Heart left ventricle (tissue), 13 donors: ENCODE results near the gene PTPRS.

Source experiments
- POLR2A ChIP-seq, 2 donors: fragments of 450-650 bp; IDR thresholded peaks; one replicate each; pipeline ENCODE4 v1.6.1; 2017; ENCODE audit warnings: antibody characterized with exemption in 2 of 2, mild to moderate bottlenecking in 2 of 2, moderate library complexity in 2 of 2
- TF ChIP-seq, protein P1 (sequence below), 12 donors: fragments of 200-600 bp; sonication (generic) in 4 of 12; IDR thresholded peaks; one replicate each; pipeline versions ENCODE4 v1.5.0 to v1.8.0; 2018 to 2022; ENCODE audit warnings: antibody characterized with exemption in 12 of 12, mild to moderate bottlenecking in 5 of 12
- donor health status: ischemic (EF 13 %, LVEDD 7.1; RV severe dilation, severe dysfunction).
- donor health status: DM: no; HTN: yes; CAD: no.
- donor health status: DM: no; HTN: no; CAD: no.
- donor health status: ischemic (EF 25% LVEDD 6.9; RV normal size, moderate dysfunction).
- donor health status: ischemic (EF 25% LVEDD 5.7; RV mildly dilated, moderate dysfunction).
- donor health status: ischemic (EF 35%, LVEDD 5.7; RV mildly dilated, moderate dysfunction).
- donor health status: nonischemic (EF 11% LVEDD 7.7; RV severe dilation, severe dysfunction).
- donor health status: DM: yes; HTN: yes; CAD: no.
- donor health status: PGD.
- donor health status: ischemic (EF 29% LVEDD 5.4; RV normal size, mild dysfunction).
- donor health status: nonischemic (EF 23%, LVEDD 6.1; RV moderate dilation, normal function).

- TF ChIP-seq, protein P1, sequence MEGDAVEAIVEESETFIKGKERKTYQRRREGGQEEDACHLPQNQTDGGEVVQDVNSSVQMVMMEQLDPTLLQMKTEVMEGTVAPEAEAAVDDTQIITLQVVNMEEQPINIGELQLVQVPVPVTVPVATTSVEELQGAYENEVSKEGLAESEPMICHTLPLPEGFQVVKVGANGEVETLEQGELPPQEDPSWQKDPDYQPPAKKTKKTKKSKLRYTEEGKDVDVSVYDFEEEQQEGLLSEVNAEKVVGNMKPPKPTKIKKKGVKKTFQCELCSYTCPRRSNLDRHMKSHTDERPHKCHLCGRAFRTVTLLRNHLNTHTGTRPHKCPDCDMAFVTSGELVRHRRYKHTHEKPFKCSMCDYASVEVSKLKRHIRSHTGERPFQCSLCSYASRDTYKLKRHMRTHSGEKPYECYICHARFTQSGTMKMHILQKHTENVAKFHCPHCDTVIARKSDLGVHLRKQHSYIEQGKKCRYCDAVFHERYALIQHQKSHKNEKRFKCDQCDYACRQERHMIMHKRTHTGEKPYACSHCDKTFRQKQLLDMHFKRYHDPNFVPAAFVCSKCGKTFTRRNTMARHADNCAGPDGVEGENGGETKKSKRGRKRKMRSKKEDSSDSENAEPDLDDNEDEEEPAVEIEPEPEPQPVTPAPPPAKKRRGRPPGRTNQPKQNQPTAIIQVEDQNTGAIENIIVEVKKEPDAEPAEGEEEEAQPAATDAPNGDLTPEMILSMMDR (IDR thresholded peaks at IDR 0.05) = no peak
- TF ChIP-seq POLR2A (IDR thresholded peaks at IDR 0.05) = no peak
Observed at GRCh38 chr19:5349041-5349440, 8.4 kb upstream of the PTPRS start.
